ENCODE measurements around the gene CCDC40.

The CCDC40 gene

DNA sequence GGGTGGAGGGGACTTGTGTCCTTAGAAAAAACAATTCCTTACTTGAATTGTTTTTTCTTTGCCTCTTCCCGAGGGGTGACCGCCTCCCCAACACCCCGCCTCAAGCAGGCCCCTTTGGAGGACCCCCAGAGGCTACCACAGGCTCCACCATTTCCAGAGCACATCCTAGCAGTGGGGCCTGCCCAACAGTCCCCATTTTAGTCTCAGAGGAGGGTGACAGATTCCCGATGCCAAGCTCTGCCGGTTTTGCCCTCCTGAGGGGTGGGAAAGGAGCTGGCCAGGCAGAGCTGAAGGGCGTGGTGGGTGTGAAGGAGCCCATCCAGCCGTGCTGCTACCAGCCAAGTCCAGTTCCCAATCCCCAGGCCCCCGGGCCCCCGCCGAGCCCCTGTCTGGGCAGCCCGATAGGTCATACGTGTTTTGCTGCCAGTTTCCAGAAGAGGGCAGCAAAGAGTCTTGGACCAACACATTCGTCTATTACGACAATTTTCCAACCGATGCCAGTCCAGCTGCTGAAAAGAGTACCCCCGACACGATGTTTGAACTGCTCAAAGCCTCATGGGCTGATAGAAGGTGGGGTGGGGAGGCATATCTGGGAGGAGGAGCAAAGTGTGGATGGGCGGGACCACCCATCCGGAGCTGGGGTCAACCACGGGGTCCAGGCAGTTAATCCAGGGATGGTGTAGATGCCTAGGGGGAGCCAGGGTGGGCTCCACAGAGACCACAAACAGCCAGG lies 46.1 kb downstream of the CCDC40 start:
- Histone ChIP-seq H3K9me3 (ENCODE audit: control insufficient read depth, low read length) (no peaks in the 10 kb centered on the region), H3K27ac (no peak overlapping the region), H3K36me3 (ENCODE audit: control insufficient read depth, insufficient read depth, low read length) (no peaks in the 10 kb centered on the region), H2AFZ (peak overlapping the region; percentile 36), H3K9ac (no peak overlapping the region), H3K4me1 (no peaks in the 10 kb centered on the region), H3K4me2 (ENCODE audit: low read length) (no peak overlapping the region), H3K27me3 (ENCODE audit: control insufficient read depth, insufficient read depth, low read length) (no peaks in the 10 kb centered on the region), H3K4me3 (ENCODE audit: low read depth, low read length) (no peak overlapping the region), H3K79me2 (no peaks in the 10 kb centered on the region)
- TF ChIP-seq, protein P1, sequence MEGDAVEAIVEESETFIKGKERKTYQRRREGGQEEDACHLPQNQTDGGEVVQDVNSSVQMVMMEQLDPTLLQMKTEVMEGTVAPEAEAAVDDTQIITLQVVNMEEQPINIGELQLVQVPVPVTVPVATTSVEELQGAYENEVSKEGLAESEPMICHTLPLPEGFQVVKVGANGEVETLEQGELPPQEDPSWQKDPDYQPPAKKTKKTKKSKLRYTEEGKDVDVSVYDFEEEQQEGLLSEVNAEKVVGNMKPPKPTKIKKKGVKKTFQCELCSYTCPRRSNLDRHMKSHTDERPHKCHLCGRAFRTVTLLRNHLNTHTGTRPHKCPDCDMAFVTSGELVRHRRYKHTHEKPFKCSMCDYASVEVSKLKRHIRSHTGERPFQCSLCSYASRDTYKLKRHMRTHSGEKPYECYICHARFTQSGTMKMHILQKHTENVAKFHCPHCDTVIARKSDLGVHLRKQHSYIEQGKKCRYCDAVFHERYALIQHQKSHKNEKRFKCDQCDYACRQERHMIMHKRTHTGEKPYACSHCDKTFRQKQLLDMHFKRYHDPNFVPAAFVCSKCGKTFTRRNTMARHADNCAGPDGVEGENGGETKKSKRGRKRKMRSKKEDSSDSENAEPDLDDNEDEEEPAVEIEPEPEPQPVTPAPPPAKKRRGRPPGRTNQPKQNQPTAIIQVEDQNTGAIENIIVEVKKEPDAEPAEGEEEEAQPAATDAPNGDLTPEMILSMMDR (IDR thresholded peaks at IDR 0.05): peak; percentile 86

DNA sequence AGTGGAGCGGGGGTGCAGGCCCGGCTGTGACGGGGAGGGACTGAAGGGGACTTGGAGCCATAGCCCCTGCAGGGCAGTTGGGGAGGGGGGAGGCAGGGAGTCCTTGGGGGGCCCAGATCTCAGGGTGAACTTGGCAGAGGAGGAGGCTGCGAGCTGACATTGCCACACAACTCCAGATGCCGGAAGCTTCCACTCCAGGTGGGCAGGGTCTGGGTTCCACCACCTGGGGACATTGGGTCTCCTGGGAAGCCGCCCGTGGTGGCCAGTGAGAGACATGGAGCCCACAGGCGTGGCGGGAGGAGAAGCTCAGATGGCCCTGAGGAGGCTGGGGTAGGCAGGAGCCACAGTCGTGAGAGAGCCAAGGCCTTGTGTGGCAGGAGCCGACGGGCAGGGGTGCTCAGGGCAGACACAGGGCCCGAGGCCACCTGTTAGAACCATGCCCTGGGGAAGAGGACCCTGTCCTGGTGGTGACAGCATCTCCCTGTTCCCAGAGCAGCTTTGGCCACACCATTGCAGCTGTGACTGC lies 46.8 kb downstream of the CCDC40 start:
- no peak overlapping the region for H2AFZ ChIP-seq
- H3K4me2 ChIP-seq (ENCODE audit: low read length): no peak overlapping the region
- no peaks in the 10 kb centered on the region for H3K36me3 ChIP-seq (ENCODE audit: control insufficient read depth, insufficient read depth, low read length)
- no peaks in the 10 kb centered on the region for H3K27me3 ChIP-seq (ENCODE audit: control insufficient read depth, insufficient read depth, low read length)
- TF ChIP-seq, protein P1 (IDR thresholded peaks at IDR 0.05): no peak
- H3K9ac ChIP-seq: no peak overlapping the region
- no peaks in the 10 kb centered on the region for H3K4me1 ChIP-seq
- H3K4me3 ChIP-seq (ENCODE audit: low read depth, low read length): no peak overlapping the region
- H3K79me2 ChIP-seq: no peaks in the 10 kb centered on the region
- no peaks in the 10 kb centered on the region for H3K9me3 ChIP-seq (ENCODE audit: control insufficient read depth, low read length)
- no peak overlapping the region for H3K27ac ChIP-seq

DNA sequence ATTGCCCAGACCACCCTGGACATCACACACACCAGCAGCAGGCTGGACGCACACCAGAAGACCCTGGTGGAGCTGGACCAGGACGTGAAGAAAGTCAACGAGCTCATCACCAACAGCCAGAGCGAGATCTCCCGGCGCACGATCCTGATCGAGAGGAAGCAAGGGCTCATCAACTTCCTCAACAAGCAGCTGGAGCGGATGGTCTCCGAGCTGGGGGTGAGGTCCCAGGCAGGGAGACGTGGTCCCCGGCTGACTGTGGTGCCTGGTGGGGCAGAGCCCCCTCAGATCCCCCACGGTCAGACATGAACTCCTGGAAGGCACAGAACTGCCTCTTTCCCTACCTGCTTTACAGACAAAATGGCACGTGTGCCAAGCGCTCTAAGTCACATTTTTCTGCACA lies 48.3 kb downstream of the CCDC40 start:
- no peak overlapping the region for H2AFZ ChIP-seq
- H3K27me3 ChIP-seq (ENCODE audit: control insufficient read depth, insufficient read depth, low read length): no peaks in the 10 kb centered on the region
- no peaks in the 10 kb centered on the region for H3K4me1 ChIP-seq
- TF ChIP-seq, protein P1 (IDR thresholded peaks at IDR 0.05): no peak
- H3K27ac ChIP-seq: no peak overlapping the region
- no peaks in the 10 kb centered on the region for H3K9me3 ChIP-seq (ENCODE audit: control insufficient read depth, low read length)
- no peaks in the 10 kb centered on the region for H3K36me3 ChIP-seq (ENCODE audit: control insufficient read depth, insufficient read depth, low read length)
- no peak overlapping the region for H3K4me2 ChIP-seq (ENCODE audit: low read length)
- H3K9ac ChIP-seq: no peak overlapping the region
- no peaks in the 10 kb centered on the region for H3K79me2 ChIP-seq
- H3K4me3 ChIP-seq (ENCODE audit: low read depth, low read length): no peak overlapping the region

DNA sequence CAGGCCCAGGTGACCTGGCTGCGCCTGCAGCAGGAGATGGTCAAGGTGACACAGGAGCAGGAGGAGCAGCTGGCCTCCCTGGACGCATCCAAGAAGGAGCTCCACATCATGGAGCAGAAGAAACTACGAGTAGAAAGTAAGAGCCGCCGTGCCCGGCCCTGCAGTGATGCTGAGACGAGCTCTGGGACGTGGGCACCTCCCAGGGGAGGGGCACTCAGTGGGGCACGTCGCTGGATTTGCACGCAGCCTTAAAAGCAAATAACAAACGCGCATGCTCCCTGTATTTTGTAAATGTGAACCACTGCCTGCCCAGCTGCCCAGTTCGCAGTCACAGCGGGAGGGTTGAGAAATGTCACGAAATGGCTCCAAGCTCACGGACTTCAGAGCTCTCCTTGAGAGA lies 49.6 kb downstream of the CCDC40 start:
- Histone ChIP-seq H3K4me1 (no peaks in the 10 kb centered on the region), H3K9me3 (ENCODE audit: control insufficient read depth, low read length) (no peaks in the 10 kb centered on the region), H3K4me2 (ENCODE audit: low read length) (no peak overlapping the region), H3K79me2 (no peaks in the 10 kb centered on the region), H3K36me3 (ENCODE audit: control insufficient read depth, insufficient read depth, low read length) (no peaks in the 10 kb centered on the region), H3K9ac (no peak overlapping the region), H3K27ac (no peak overlapping the region), H3K27me3 (ENCODE audit: control insufficient read depth, insufficient read depth, low read length) (no peaks in the 10 kb centered on the region), H2AFZ (no peak overlapping the region), H3K4me3 (ENCODE audit: low read depth, low read length) (no peak overlapping the region)
- TF ChIP-seq, protein P1 (IDR thresholded peaks at IDR 0.05): no peak

DNA sequence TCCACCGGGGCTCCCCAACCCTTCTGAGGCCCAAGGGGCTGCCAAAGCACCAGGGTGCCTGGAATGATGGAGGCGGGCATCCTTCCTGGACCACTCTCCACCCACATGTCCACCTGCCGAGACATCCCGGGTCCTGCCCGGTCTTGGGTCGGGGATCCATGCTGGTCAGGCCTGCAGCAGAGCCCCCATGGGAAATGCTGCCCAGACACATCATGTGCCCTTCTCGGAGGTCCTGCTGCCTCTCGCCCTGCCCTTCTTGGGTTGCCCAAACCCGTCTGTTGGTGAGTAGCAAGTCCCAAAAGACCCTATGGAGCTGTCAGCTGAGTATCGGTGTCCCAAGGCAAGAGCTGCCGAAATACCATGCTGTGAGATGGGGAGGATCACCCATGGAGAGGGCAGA lies 50.2 kb downstream of the CCDC40 start:
- Histone ChIP-seq H2AFZ (no peak overlapping the region), H3K36me3 (ENCODE audit: control insufficient read depth, insufficient read depth, low read length) (no peaks in the 10 kb centered on the region), H3K27ac (no peak overlapping the region), H3K4me1 (no peaks in the 10 kb centered on the region), H3K4me3 (ENCODE audit: low read depth, low read length) (no peak overlapping the region), H3K9me3 (ENCODE audit: control insufficient read depth, low read length) (no peaks in the 10 kb centered on the region), H3K9ac (no peak overlapping the region), H3K4me2 (ENCODE audit: low read length) (no peak overlapping the region), H3K27me3 (ENCODE audit: control insufficient read depth, insufficient read depth, low read length) (no peaks in the 10 kb centered on the region), H3K79me2 (no peaks in the 10 kb centered on the region)
- TF ChIP-seq, protein P1 (IDR thresholded peaks at IDR 0.05): no peak
